OCI-LY1 (cell line): ENCODE measurements around the gene SPOPL.
"Not testable (repeated sequence)": the region's sequence is repeated elsewhere in the genome, so short reads cannot be mapped to it uniquely, and the experiment has no call there.

ENCODE experiments used
- H2AFZ ChIP-seq: fragments of 200-600 bp; sonication (generic), shearing (Covaris generic); 2 replicates; pipeline ENCODE4 v1.6.0; 2014; ENCODE audit warnings: antibody characterized with exemption, mild to moderate bottlenecking, low read length
- H3F3A ChIP-seq: fragments of 200-600 bp; sonication (generic), shearing (Covaris generic); 2 replicates; pipeline ENCODE4 v1.6.0; 2014; ENCODE audit warnings: mild to moderate bottlenecking, antibody characterized with exemption, low read length, moderate library complexity; ENCODE audit not compliant: insufficient read depth
- H3K27ac ChIP-seq: fragments of 200-600 bp; sonication (generic); 2 replicates; pipeline ENCODE4 v1.5.1; 2014; ENCODE audit warnings: low read length, mixed run types, mild to moderate bottlenecking, low read depth; ENCODE audit not compliant: poor library complexity, severe bottlenecking
- H3K27me3 ChIP-seq: fragments of 200-600 bp; sonication (generic); 2 replicates; pipeline ENCODE4 v1.6.0; 2014; ENCODE audit warnings: antibody characterized with exemption, mild to moderate bottlenecking, low read length, moderate library complexity; ENCODE audit not compliant: insufficient read depth
- H3K36me3 ChIP-seq: fragments of 200-600 bp; sonication (generic); 2 replicates; pipeline ENCODE4 v1.6.1; 2014; ENCODE audit warnings: mild to moderate bottlenecking, antibody characterized with exemption, low read length, moderate library complexity, mixed read lengths; ENCODE audit not compliant: insufficient read depth
- H3K4me1 ChIP-seq: fragments of 200-600 bp; sonication (generic); 2 replicates; pipeline ENCODE4 v1.5.1; 2014; ENCODE audit warnings: mild to moderate bottlenecking, low read length, moderate library complexity; ENCODE audit not compliant: insufficient read depth, severe bottlenecking
- H3K4me2 ChIP-seq: fragments of 200-600 bp; sonication (generic), shearing (Covaris generic); 2 replicates; pipeline ENCODE4 v1.6.1; 2014; ENCODE audit warnings: low read length
- H3K4me3 ChIP-seq: fragments of 200-600 bp; sonication (generic); 2 replicates; pipeline ENCODE4 v1.5.1; 2014; ENCODE audit warnings: low read length, low read depth, mild to moderate bottlenecking, mixed read lengths; ENCODE audit not compliant: poor library complexity, severe bottlenecking
- H3K79me2 ChIP-seq: fragments of 200-600 bp; shearing (Covaris generic); 2 replicates; pipeline ENCODE4 v1.6.1; 2016; ENCODE audit warnings: mixed run types, low read length, mixed read lengths; ENCODE audit not compliant: insufficient read depth
- H3K9ac ChIP-seq: fragments of 200-600 bp; sonication (generic), shearing (Covaris generic); 2 replicates; pipeline ENCODE4 v1.6.1; 2014; ENCODE audit warnings: mild to moderate bottlenecking, low read length, mixed read lengths
- H3K9me2 ChIP-seq: fragments of 200-600 bp; sonication (generic), shearing (Covaris generic); 2 replicates; pipeline ENCODE4 v1.6.1; 2014; ENCODE audit warnings: low read depth, mild to moderate bottlenecking, low read length, mixed read lengths
- H3K9me3 ChIP-seq: fragments of 200-600 bp; shearing (Covaris generic); 2 replicates; pipeline ENCODE4 v1.6.1; 2014; ENCODE audit warnings: low read length, mixed read lengths
- H4K20me1 ChIP-seq: fragments of 200-600 bp; sonication (generic), shearing (Covaris generic); 2 replicates; pipeline ENCODE4 v1.6.0; 2016; ENCODE audit warnings: mild to moderate bottlenecking, low read length; ENCODE audit not compliant: insufficient read depth
- EZH2 ChIP-seq: fragments of 200-600 bp; sonication (generic), shearing (Covaris generic); IDR thresholded peaks from 2 replicates; pipeline ENCODE4 v1.8.0; 2017; ENCODE audit warnings: borderline replicate concordance, mixed run types, mild to moderate bottlenecking, antibody characterized with exemption, low read length, moderate library complexity, mixed read lengths
- TF ChIP-seq, protein P1 (sequence below): fragments of 200-600 bp; sonication (generic), shearing (Covaris generic); IDR thresholded peaks from 2 replicates; pipeline ENCODE4 v1.5.1; 2017; ENCODE audit warnings: mild to moderate bottlenecking, antibody characterized with exemption, low read length, moderate library complexity, mixed read lengths

The SPOPL gene

DNA sequence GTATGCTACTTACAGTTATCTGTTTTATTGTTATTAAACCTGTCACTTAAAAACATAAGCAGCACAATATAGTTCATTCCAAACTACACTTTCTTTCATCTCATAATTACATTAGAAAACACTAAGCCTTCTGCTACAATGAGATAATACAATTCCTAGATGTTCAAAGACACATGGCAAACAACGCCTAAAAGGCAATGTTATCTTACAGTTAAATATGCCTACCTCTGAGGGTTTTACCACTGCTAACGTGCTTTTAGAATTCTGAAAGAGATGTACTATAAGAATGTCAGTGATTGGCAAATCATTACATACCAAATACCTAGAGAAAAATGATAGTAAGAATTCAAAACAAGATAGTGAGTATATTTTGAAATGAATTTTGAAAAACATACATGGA lies 46.8 kb upstream of the SPOPL start:
- no peak overlapping the region for H3K27ac ChIP-seq
- TF ChIP-seq, protein P1, sequence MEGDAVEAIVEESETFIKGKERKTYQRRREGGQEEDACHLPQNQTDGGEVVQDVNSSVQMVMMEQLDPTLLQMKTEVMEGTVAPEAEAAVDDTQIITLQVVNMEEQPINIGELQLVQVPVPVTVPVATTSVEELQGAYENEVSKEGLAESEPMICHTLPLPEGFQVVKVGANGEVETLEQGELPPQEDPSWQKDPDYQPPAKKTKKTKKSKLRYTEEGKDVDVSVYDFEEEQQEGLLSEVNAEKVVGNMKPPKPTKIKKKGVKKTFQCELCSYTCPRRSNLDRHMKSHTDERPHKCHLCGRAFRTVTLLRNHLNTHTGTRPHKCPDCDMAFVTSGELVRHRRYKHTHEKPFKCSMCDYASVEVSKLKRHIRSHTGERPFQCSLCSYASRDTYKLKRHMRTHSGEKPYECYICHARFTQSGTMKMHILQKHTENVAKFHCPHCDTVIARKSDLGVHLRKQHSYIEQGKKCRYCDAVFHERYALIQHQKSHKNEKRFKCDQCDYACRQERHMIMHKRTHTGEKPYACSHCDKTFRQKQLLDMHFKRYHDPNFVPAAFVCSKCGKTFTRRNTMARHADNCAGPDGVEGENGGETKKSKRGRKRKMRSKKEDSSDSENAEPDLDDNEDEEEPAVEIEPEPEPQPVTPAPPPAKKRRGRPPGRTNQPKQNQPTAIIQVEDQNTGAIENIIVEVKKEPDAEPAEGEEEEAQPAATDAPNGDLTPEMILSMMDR, result no peak
- no peak for TF ChIP-seq EZH2

GRCh38 chr2:138455275-138455674 lies 46.3 kb upstream of the SPOPL start:
- H3K4me3 ChIP-seq, result no peak overlapping the region
- H3K27ac ChIP-seq, result no peak overlapping the region
- no peaks in the 10 kb centered on the region for H3K9me3 ChIP-seq
- H3K4me1 ChIP-seq, result no peaks in the 10 kb centered on the region
- H3K79me2 ChIP-seq, result no peaks in the 10 kb centered on the region
- H3F3A ChIP-seq, result no peaks in the 10 kb centered on the region
- no peaks in the 10 kb centered on the region for H3K27me3 ChIP-seq
- H3K36me3 ChIP-seq, result no peaks in the 10 kb centered on the region
- H3K9ac ChIP-seq, result no peak overlapping the region
- no peak overlapping the region for H3K4me2 ChIP-seq
- TF ChIP-seq, protein P1, result no peak
- no peak for TF ChIP-seq EZH2
- H2AFZ ChIP-seq, result no peak overlapping the region
- no peaks in the 10 kb centered on the region for H4K20me1 ChIP-seq
- no peaks in the 10 kb centered on the region for H3K9me2 ChIP-seq

More for the DNA sequence above, 46.8 kb upstream of the SPOPL start:
- Histone ChIP-seq H4K20me1 (no peaks in the 10 kb centered on the region), H3K4me1 (no peaks in the 10 kb centered on the region), H2AFZ (no peak overlapping the region), H3K36me3 (no peaks in the 10 kb centered on the region), H3K4me3 (no peak overlapping the region), H3F3A (no peaks in the 10 kb centered on the region), H3K4me2 (no peak overlapping the region), H3K9ac (no peak overlapping the region), H3K9me3 (no peaks in the 10 kb centered on the region), H3K79me2 (no peaks in the 10 kb centered on the region), H3K9me2 (no peaks in the 10 kb centered on the region), H3K27me3 (no peaks in the 10 kb centered on the region)

DNA sequence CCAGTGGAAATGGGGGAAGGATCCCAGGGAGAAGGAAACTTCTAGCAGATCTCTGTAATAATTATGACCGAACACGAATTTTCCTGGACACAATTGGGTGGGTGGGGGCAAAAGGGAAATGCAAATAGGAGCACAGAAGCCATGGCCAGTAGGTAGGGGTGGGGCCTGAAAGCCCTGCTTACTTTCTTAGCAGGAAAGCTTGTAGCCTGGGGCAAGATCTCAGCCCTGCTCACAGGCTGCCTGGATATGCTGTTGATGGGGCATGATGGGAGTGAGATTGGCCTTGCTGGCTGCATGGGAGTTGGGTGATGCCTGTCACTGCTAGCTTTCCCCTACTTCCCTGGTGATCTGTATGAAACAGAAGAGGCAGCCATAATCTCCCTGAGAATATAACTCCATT lies 45.9 kb upstream of the SPOPL start:
- Histone ChIP-seq H3K9ac (no peak overlapping the region), H3K27me3 (no peaks in the 10 kb centered on the region), H3K79me2 (no peaks in the 10 kb centered on the region), H3K36me3 (no peaks in the 10 kb centered on the region), H3F3A (no peaks in the 10 kb centered on the region), H3K9me2 (no peaks in the 10 kb centered on the region), H3K4me2 (no peak overlapping the region), H4K20me1 (no peaks in the 10 kb centered on the region), H2AFZ (no peak overlapping the region), H3K4me1 (no peaks in the 10 kb centered on the region), H3K27ac (no peak overlapping the region), H3K4me3 (no peak overlapping the region), H3K9me3 (no peaks in the 10 kb centered on the region)
- TF ChIP-seq EZH2, result no peak
- TF ChIP-seq, protein P1, result no peak

DNA sequence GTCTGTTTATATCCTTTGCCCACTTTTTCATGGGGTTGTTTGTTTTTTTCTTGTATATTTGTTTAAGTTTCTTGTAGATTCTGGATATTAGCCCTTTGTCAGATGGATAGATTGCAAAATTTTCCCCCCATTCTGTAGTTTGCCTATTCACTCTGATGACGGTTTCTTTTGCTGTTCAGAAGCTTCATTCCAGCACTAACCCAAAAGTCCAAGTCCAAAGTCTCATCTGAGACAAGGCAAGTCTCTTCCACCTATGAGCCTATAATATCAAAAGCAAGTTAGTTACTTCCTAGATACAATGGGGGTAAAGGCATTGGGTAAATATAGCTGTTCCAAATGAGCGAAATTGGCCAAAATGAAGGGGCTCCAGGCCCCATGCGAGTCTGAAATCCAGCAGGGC lies 38.9 kb upstream of the SPOPL start:
- not testable (repeated sequence) for H3K9me3 ChIP-seq, H3K4me2 ChIP-seq, H3K4me1 ChIP-seq, H3K79me2 ChIP-seq, H3K27ac ChIP-seq, H3F3A ChIP-seq, H3K36me3 ChIP-seq, H2AFZ ChIP-seq, H3K27me3 ChIP-seq, H3K9me2 ChIP-seq, H3K9ac ChIP-seq, H3K4me3 ChIP-seq, H4K20me1 ChIP-seq
